H9 (cell line): ENCODE data around the gene ARMC12. TPM values are rescaled to one million over a fixed set of nuclear protein-coding genes. Genes with fewer than 3 reads are reported as not detected.
A peak's percentile ranks its signal among the peaks of the same experiment; 100 is the strongest.

ENCODE experiments used
- DNase-seq: peaks from one replicate; pipeline ENCODE4 v3.0.0-alpha.2; 2017
- H2AFZ ChIP-seq: one replicate; pipeline ENCODE4 v1.6.1; 2013; ENCODE audit warnings: mild to moderate bottlenecking, low read length, control low read depth, moderate library complexity
- H2AK5ac ChIP-seq: 2 replicates; pipeline ENCODE4 v1.6.1; 2013; ENCODE audit warnings: low read length, control low read depth, mixed read lengths; ENCODE audit not compliant: insufficient read length
- H2BK120ac ChIP-seq: one replicate; pipeline ENCODE4 v1.6.1; 2013; ENCODE audit warnings: low read depth, mild to moderate bottlenecking, low read length, control low read depth, inconsistent platforms; ENCODE audit not compliant: poor library complexity, severe bottlenecking
- H2BK12ac ChIP-seq: 2 replicates; pipeline ENCODE4 v1.6.1; 2013; ENCODE audit warnings: low read length, control low read depth, mixed read lengths, low read depth; ENCODE audit not compliant: insufficient read length
- H2BK15ac ChIP-seq: 2 replicates; pipeline ENCODE4 v1.6.1; 2013; ENCODE audit warnings: low read depth, low read length, control low read depth
- H2BK20ac ChIP-seq: one replicate; pipeline ENCODE4 v1.6.1; 2013; ENCODE audit warnings: low read depth, mild to moderate bottlenecking, low read length, control low read depth, inconsistent platforms; ENCODE audit not compliant: poor library complexity, severe bottlenecking
- H2BK5ac ChIP-seq: 2 replicates; pipeline ENCODE4 v1.6.1; 2013; ENCODE audit warnings: low read length, control low read depth, mixed read lengths; ENCODE audit not compliant: insufficient read length
- H3K14ac ChIP-seq: 2 replicates; pipeline ENCODE4 v1.6.1; 2013; ENCODE audit warnings: low read length, control low read depth; ENCODE audit not compliant: insufficient read depth
- H3K18ac ChIP-seq: 2 replicates; pipeline ENCODE4 v1.6.1; 2013; ENCODE audit warnings: low read depth, mild to moderate bottlenecking, mixed read lengths, low read length, control low read depth; ENCODE audit not compliant: insufficient read length
- H3K23ac ChIP-seq: 2 replicates; pipeline ENCODE4 v1.6.1; 2013; ENCODE audit warnings: low read length, control low read depth, mixed read lengths, low read depth; ENCODE audit not compliant: insufficient read length
- H3K23me2 ChIP-seq: 2 replicates; pipeline ENCODE4 v1.6.1; 2013; ENCODE audit warnings: low read depth, mild to moderate bottlenecking, mixed read lengths, low read length, control low read depth; ENCODE audit not compliant: insufficient read length, poor library complexity, severe bottlenecking
- H3K27ac ChIP-seq: 2 replicates; pipeline ENCODE4 v1.5.1; 2013; ENCODE audit warnings: low read length, control low read depth, mixed read lengths, low read depth; ENCODE audit not compliant: insufficient read length
- H3K27me3 ChIP-seq: 2 replicates; pipeline ENCODE4 v1.6.1; 2013; ENCODE audit warnings: low read length, control low read depth, inconsistent platforms; ENCODE audit not compliant: insufficient read depth
- H3K4ac ChIP-seq: 2 replicates; pipeline ENCODE4 v1.6.1; 2013; ENCODE audit warnings: low read depth, mild to moderate bottlenecking, control low read depth, inconsistent platforms, low read length, moderate library complexity
- H3K4me1 ChIP-seq: 2 replicates; pipeline ENCODE4 v1.6.1; 2013; ENCODE audit warnings: low read length, control low read depth, inconsistent platforms; ENCODE audit not compliant: insufficient read depth
- H3K4me2 ChIP-seq: 2 replicates; pipeline ENCODE4 v1.6.1; 2013; ENCODE audit warnings: low read length, control low read depth, mixed read lengths; ENCODE audit not compliant: insufficient read length, insufficient read depth
- H3K56ac ChIP-seq: 2 replicates; pipeline ENCODE4 v1.6.1; 2013; ENCODE audit warnings: low read depth, mild to moderate bottlenecking, mixed read lengths, low read length, control low read depth; ENCODE audit not compliant: insufficient read length
- H3K79me1 ChIP-seq: 2 replicates; pipeline ENCODE4 v1.6.1; 2013; ENCODE audit warnings: low read depth, mild to moderate bottlenecking, moderate library complexity, low read length, control low read depth, inconsistent platforms; ENCODE audit not compliant: insufficient read depth, poor library complexity, severe bottlenecking
- H3K79me2 ChIP-seq: 2 replicates; pipeline ENCODE4 v1.6.1; 2013; ENCODE audit warnings: low read length, control low read depth, inconsistent platforms; ENCODE audit not compliant: insufficient read depth
- H3K9ac ChIP-seq: 2 replicates; pipeline ENCODE4 v1.6.1; 2013; ENCODE audit warnings: low read length, control low read depth, mixed read lengths; ENCODE audit not compliant: insufficient read length; ENCODE audit errors: extremely low read depth
- H3K9me3 ChIP-seq: one replicate; pipeline ENCODE4 v1.6.1; 2013; ENCODE audit warnings: low read depth, low read length, inconsistent platforms; ENCODE audit not compliant: control insufficient read depth
- H3T11ph ChIP-seq: one replicate; pipeline ENCODE4 v1.6.1; 2013; ENCODE audit warnings: mild to moderate bottlenecking, low read length, control low read depth, inconsistent platforms
- H4K20me1 ChIP-seq: one replicate; pipeline ENCODE4 v1.6.1; 2013; ENCODE audit not compliant: control insufficient read depth, insufficient read length, insufficient read depth
- H4K5ac ChIP-seq: 2 replicates; pipeline ENCODE4 v1.6.1; 2013; ENCODE audit warnings: low read depth, mild to moderate bottlenecking, mixed read lengths, low read length, control low read depth; ENCODE audit not compliant: insufficient read length
- H4K8ac ChIP-seq: replicated peaks from 2 replicates; pipeline ENCODE4 v1.6.1; 2013; ENCODE audit warnings: low read length, control low read depth, mixed read lengths, low read depth; ENCODE audit not compliant: insufficient read length
- H4K91ac ChIP-seq: 2 replicates; pipeline ENCODE4 v1.6.1; 2013; ENCODE audit warnings: low read depth, mild to moderate bottlenecking, moderate library complexity, mixed read lengths, low read length, control low read depth; ENCODE audit not compliant: insufficient read length
- H3K27ac Mint-ChIP-seq, 3 experiments: 2 replicates in 2 of 3; 3 replicates in 1 of 3; pipeline ENCODE4 v1.8.0; 2020 to 2021; ENCODE audit warnings: mixed read lengths in 3 of 3, mild to moderate bottlenecking in 1 of 3, moderate library complexity in 1 of 3
- H3K27me3 Mint-ChIP-seq: 2 replicates; pipeline ENCODE4 v1.8.0; 2021; ENCODE audit warnings: low read depth, mild to moderate bottlenecking, moderate library complexity, mixed read lengths
- H3K36me3 Mint-ChIP-seq, 3 experiments: 2 replicates in 2 of 3; 3 replicates in 1 of 3; pipeline ENCODE4 v1.8.0; 2020 to 2021; ENCODE audit warnings: low read depth in 3 of 3, mixed read lengths in 3 of 3; ENCODE audit not compliant: insufficient read depth in 1 of 3
- H3K4me1 Mint-ChIP-seq, 2 experiments: 2 replicates each; pipeline ENCODE4 v1.8.0; 2020; ENCODE audit warnings: mixed read lengths in 2 of 2
- H3K4me3 Mint-ChIP-seq, 2 experiments: 2 replicates in 1 of 2; 3 replicates in 1 of 2; pipeline ENCODE4 v1.8.0; 2020 to 2021; ENCODE audit warnings: mild to moderate bottlenecking in 2 of 2, mixed read lengths in 2 of 2, moderate library complexity in 1 of 2
- H3K9me3 Mint-ChIP-seq, 2 experiments: 2 replicates in 1 of 2; 3 replicates in 1 of 2; pipeline ENCODE4 v1.8.0; 2020; ENCODE audit warnings: mild to moderate bottlenecking in 2 of 2, mixed read lengths in 2 of 2, moderate library complexity in 1 of 2
- WGBS: extraction: QIAGEN DNeasy Blood & Tissue Kit; methylation state at CpG from one replicate; pipeline ENCODE4 v1.1.7; 2013; ENCODE audit warnings: missing lambda C conversion rate, low lambda C conversion rate, mixed read lengths; ENCODE audit not compliant: insufficient read length; ENCODE audit errors: extremely low coverage; 5-methylcytosine and 5-hydroxymethylcytosine counted together
- total RNA-seq: library from RNA; stranded (reverse); gene quantifications from 2 replicates; pipeline ENCODE4 v1.2.1, GENCODE V29; 2021
- TF ChIP-seq, protein P1 (sequence below): fragments of 200-600 bp; sonication (generic); conservative IDR thresholded peaks from 3 replicates; pipeline ENCODE4 v1.8.0; 2021; ENCODE audit warnings: antibody characterized with exemption, mild to moderate bottlenecking

The ARMC12 gene
- total RNA-seq, 1 experiment from 2014 or later: 1.7 TPM

DNA sequence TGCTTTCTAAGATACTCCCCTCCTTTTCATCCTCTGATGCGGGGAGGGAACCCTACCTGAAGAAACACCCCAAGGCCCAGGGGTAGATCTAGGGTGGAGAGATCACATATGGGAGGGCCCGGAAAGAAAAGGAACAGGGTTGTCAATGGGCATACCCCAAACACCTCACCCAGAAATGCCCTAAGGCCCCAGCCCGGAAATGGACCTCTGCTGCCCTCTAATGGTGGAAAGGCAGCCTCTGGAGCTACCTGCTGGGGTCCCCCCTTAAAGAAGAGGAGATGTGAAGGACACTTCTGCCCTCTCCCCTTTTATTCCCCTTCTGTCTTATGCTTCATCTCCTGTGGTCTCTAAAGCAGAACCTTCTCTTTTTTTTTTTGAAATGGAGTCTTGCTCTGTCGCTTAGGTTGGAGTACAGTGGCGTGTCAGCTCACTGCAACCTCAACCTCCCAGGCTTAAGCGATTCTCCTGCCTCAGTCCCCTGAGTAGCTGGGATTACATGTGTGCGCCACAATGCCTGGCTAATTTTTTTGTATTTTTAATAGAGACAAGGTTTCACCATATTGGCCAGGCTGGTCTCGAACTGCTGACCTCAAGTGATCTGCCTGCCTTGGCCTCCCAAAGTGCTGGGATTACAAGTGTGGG lies 458 bp upstream of the ARMC12 start:
- Histone ChIP-seq H3K18ac (no peak overlapping the region), H3K9me3 (no peaks in the 10 kb centered on the region), H3K23me2 (peaks cover 3% of the 10 kb centered on the region), H3K27me3 (no peaks in the 10 kb centered on the region), H3K4ac (no peak overlapping the region), H3K27ac (no peak overlapping the region), H3K79me2 (no peaks in the 10 kb centered on the region), H4K8ac (no peak overlapping the region), H4K20me1 (no peaks in the 10 kb centered on the region), H4K91ac (no peak overlapping the region), H2AFZ (no peak overlapping the region), H2AK5ac (no peak overlapping the region), H3K79me1 (no peaks in the 10 kb centered on the region), H2BK120ac (no peak overlapping the region), H3K23ac (no peak overlapping the region), H3K56ac (no peak overlapping the region), H2BK20ac (no peak overlapping the region), H3K4me2 (no peak overlapping the region), H2BK5ac (no peak overlapping the region), H3K4me1 (peaks cover 10% of the 10 kb centered on the region), H3K9ac (no peak overlapping the region), H3K14ac (no peak overlapping the region), H3T11ph (no peak overlapping the region), H2BK15ac (no peak overlapping the region), H2BK12ac (no peak overlapping the region), H4K5ac (no peak overlapping the region)
- Mint-ChIP-seq H3K4me1 (peaks cover 65 to 67% of the 10 kb centered on the region in 2 experiments), H3K27ac (no peak overlapping the region), H3K9me3 (no peaks in the 10 kb centered on the region), H3K27me3 (no peaks in the 10 kb centered on the region), H3K4me3 (no peak overlapping the region), H3K36me3 (no peaks in the 10 kb centered on the region)
- TF ChIP-seq, protein P1, sequence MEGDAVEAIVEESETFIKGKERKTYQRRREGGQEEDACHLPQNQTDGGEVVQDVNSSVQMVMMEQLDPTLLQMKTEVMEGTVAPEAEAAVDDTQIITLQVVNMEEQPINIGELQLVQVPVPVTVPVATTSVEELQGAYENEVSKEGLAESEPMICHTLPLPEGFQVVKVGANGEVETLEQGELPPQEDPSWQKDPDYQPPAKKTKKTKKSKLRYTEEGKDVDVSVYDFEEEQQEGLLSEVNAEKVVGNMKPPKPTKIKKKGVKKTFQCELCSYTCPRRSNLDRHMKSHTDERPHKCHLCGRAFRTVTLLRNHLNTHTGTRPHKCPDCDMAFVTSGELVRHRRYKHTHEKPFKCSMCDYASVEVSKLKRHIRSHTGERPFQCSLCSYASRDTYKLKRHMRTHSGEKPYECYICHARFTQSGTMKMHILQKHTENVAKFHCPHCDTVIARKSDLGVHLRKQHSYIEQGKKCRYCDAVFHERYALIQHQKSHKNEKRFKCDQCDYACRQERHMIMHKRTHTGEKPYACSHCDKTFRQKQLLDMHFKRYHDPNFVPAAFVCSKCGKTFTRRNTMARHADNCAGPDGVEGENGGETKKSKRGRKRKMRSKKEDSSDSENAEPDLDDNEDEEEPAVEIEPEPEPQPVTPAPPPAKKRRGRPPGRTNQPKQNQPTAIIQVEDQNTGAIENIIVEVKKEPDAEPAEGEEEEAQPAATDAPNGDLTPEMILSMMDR: peak; percentile 93
- DNase-seq: peak; percentile 79
- no CpG with 5 or more reads among the region's 8 CpGs for WGBS
